Transverse colon (tissue), 4 donors: ENCODE measurements around the gene RBP5. TPM values are rescaled to one million over a fixed set of nuclear protein-coding genes. Genes with fewer than 3 reads are reported as not detected.

Source experiments
- DNase-seq: peaks from one replicate; pipeline ENCODE4 v3.0.0-alpha.2; 2019
- H3K27ac ChIP-seq, 4 donors: fragments of 200-600 bp; sonication (generic); 2 replicates each; pipeline ENCODE4 v1.5.1; 2016 to 2018; ENCODE audit warnings: inconsistent platforms in 4 of 4
- H3K27me3 ChIP-seq: fragments of 200-600 bp; sonication (generic); 2 replicates; pipeline ENCODE4 v1.5.1; 2017; ENCODE audit warnings: inconsistent platforms
- H3K36me3 ChIP-seq, 4 donors: fragments of 200-600 bp; sonication (generic); 2 replicates each; pipeline ENCODE4 v1.5.1; 2017 to 2019; ENCODE audit warnings: inconsistent platforms in 4 of 4
- H3K4me1 ChIP-seq, 4 donors: fragments of 200-600 bp; sonication (generic); 2 replicates each; pipeline ENCODE4 v1.5.1; 2017 to 2020; ENCODE audit warnings: inconsistent platforms in 4 of 4
- H3K4me3 ChIP-seq, 4 donors: fragments of 200-600 bp; sonication (generic); 1 replicate in 1 of 4; 2 replicates in 3 of 4; pipeline versions ENCODE4 v1.5.1 to v1.6.1; 2017 to 2019; ENCODE audit warnings: inconsistent platforms in 4 of 4
- H3K9me3 ChIP-seq, 2 donors: fragments of 200-600 bp; sonication (generic); 2 replicates each; pipeline ENCODE4 v1.5.1; 2017 to 2019; ENCODE audit warnings: inconsistent platforms in 2 of 2
- CTCF ChIP-seq, 5 experiments: fragments of 200-600 bp in 3 of 5; fragments of 450-650 bp in 2 of 5; sonication (generic) in 3 of 5; IDR thresholded peaks; 1 replicate in 2 of 5; 2 replicates in 3 of 5; pipeline ENCODE4 v1.5.1; 2016 to 2017; ENCODE audit warnings: antibody characterized with exemption in 5 of 5, inconsistent platforms in 3 of 5, mild to moderate bottlenecking in 2 of 5, moderate library complexity in 1 of 5
- EP300 ChIP-seq: sonication (generic); formaldehyde crosslinking; IDR thresholded peaks from one replicate; pipeline ENCODE4 v1.6.1; 2017; ENCODE audit warnings: antibody characterized with exemption, low read depth
- POLR2A ChIP-seq: fragments of 450-650 bp; IDR thresholded peaks from one replicate; pipeline ENCODE4 v1.6.1; 2016; ENCODE audit warnings: antibody characterized with exemption, mild to moderate bottlenecking, moderate library complexity
- POLR2AphosphoS5 ChIP-seq, 3 donors: sonication (generic); formaldehyde crosslinking; IDR thresholded peaks; one replicate each; pipeline ENCODE4 v1.6.1; 2016; ENCODE audit warnings: antibody characterized with exemption in 3 of 3
- whole genome bisulfite sequencing, 2 donors: methylation state at CpG; one replicate each; pipeline ENCODE4 v1.1.5; 2018; ENCODE audit warnings: low coverage in 1 of 2; 5-methylcytosine and 5-hydroxymethylcytosine counted together
- in situ Hi-C, 4 donors: fragments of 200-750 bp; cut with MboI; loops; one replicate each; pipeline versions ENCODE4 v1.15.0 to v1.15.1; 2017; ENCODE audit warnings: low sequenced_read_pairs in 3 of 4, low pct_ligation_motif_present in 1 of 4, low pct_unique_long_range_greater_than_20kb in 1 of 4
- intact Hi-C: fragments of 100-400 bp; cut with DNase I; formaldehyde crosslinking; loops from one replicate; pipeline ENCODE4 v1.15.1; 2023; ENCODE audit warnings: low total_unique reads
- total RNA-seq, 4 donors: library from RNA; depleted of rRNA; stranded (reverse); fragments of >200 nt; gene quantifications; one replicate each; pipeline ENCODE4 v1.1.0, GENCODE V29; 2016

Gene RBP5
- total RNA-seq, 4 donors from 2014 or later, result 0.55 to 3.0 TPM; not detected in 2

DNA sequence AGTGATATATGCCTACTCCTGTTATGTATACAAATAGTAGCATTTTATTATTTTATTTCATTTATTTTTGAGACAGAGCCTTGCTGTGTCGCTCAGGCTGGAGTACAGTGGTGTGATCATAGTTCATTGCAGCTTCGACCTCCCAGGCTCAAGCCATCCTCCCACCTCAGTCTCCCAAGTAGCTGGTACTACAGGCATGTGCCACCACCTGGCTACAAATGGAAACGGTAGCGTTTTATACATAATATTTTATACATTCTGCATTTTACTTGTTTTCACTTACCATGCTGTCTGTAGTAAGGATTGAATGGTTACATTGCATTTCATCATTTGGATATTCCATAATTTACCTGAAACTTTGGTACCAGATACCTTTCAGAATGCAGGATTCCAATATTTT, 50.5 kb downstream of the RBP5 start:
- DNase-seq, result no peak
- H3K9me3 ChIP-seq, result no peaks in the 10 kb centered on the region
- intact Hi-C loops (no loop called here), in situ Hi-C loops (no loop called here)
- no peak overlapping the region for H3K27ac ChIP-seq
- no peaks in the 10 kb centered on the region for H3K27me3 ChIP-seq
- 42 to 51% methylated on average over 4 of the region's 4 CpGs for WGBS, 2 donors
- H3K36me3 ChIP-seq, result no peaks in the 10 kb centered on the region
- no peak overlapping the region for H3K4me3 ChIP-seq
- TF ChIP-seq EP300, result no peak
- no peak for TF ChIP-seq POLR2AphosphoS5 (IDR thresholded peaks at IDR 0.05)
- no peak for TF ChIP-seq CTCF (IDR thresholded peaks at IDR 0.05)
- TF ChIP-seq POLR2A, result no peak
- peaks cover 0 to 11% (median 6%) of the 10 kb centered on the region in 4 donors for H3K4me1 ChIP-seq

DNA sequence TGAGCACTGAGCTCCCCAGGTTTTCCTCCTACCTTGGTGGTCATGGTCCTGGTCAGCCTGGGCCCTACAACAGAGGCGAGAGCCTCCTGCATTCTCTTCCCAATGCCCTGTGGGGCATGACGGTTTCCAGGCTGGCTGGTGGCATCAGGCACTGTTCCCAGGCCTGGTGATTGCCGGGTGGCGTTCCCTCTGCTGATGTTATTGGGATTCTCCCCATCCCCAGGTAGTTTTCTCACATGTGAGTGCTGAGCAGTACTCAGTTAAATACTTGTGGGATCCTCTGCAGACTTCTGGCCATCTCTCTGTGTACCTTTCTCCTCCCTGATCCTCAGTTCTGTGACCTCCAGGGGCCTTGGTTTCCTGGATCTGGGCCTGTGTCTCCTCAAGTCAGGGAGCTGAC, 52.2 kb downstream of the RBP5 start:
- 80 to 88% methylated on average over 1 to 4 of the region's 4 CpGs for WGBS, 2 donors
- H3K4me3 ChIP-seq, result no peak overlapping the region
- no peaks in the 10 kb centered on the region for H3K9me3 ChIP-seq
- H3K4me1 ChIP-seq, result peaks cover 0 to 11% (median 6%) of the 10 kb centered on the region in 4 donors
- in situ Hi-C loops (no loop called here), intact Hi-C loops (no loop called here)
- no peaks in the 10 kb centered on the region for H3K27me3 ChIP-seq
- no peak overlapping the region for H3K27ac ChIP-seq
- H3K36me3 ChIP-seq, result no peaks in the 10 kb centered on the region
- no peak for DNase-seq
- TF ChIP-seq POLR2A (no peak), EP300 (no peak), CTCF (IDR thresholded peaks at IDR 0.05) (no peak), POLR2AphosphoS5 (IDR thresholded peaks at IDR 0.05) (no peak)

DNA sequence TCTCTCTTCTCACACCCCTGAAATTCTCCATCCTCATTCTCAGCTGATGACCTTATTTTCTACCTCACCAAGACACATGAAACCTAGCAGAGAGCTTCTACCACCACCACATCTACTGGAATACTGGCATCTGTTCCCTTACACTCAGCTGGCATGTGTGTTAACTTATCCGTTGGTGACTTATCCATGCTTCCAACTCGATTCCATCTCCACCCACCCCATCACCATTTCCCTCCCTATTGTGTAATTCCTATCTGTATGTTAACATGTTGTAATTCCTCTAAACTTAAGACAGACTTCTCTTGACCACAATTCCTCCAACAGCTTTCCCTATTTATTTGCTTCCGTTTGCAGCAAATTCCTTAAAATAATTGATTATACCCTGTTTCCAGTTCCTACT, 52.8 kb downstream of the RBP5 start:
- 75 to 100% methylated on average over 1 to 3 of the region's 3 CpGs for WGBS, 2 donors
- TF ChIP-seq EP300, result no peak
- TF ChIP-seq CTCF (IDR thresholded peaks at IDR 0.05), result no peak
- no peak for TF ChIP-seq POLR2A
- TF ChIP-seq POLR2AphosphoS5 (IDR thresholded peaks at IDR 0.05), result no peak
- DNase-seq, result no peak
- Histone ChIP-seq H3K4me1 (peaks cover 0 to 11% (median 5%) of the 10 kb centered on the region in 4 donors), H3K36me3 (no peaks in the 10 kb centered on the region), H3K27ac (no peak overlapping the region), H3K4me3 (no peak overlapping the region), H3K9me3 (no peaks in the 10 kb centered on the region), H3K27me3 (no peaks in the 10 kb centered on the region)
- intact Hi-C loops (no loop called here), in situ Hi-C loops (no loop called here)

DNA sequence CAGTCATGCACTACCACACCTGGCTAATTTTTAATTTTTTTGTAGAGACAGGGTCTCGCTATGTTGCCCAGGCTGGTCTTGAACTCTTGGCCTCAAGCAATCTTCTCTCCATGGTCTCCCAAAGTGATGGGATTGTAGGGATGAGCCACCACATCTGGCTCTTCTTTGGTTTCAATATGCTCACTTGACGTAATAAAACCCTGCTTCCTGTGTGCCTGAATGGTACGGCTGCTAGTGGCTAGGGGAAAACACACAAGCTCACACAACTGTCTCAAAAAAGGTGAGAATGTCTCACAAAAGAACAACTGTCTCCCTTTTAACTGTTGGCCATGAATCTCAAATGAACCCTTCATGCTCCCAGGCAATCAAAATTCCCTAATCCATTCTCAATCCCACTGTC, 53.2 kb downstream of the RBP5 start:
- in situ Hi-C loops, result no loop called here
- Histone ChIP-seq H3K27ac (no peak overlapping the region), H3K27me3 (no peaks in the 10 kb centered on the region), H3K4me1 (peaks cover 0 to 11% (median 3%) of the 10 kb centered on the region in 4 donors), H3K4me3 (no peak overlapping the region), H3K36me3 (no peaks in the 10 kb centered on the region), H3K9me3 (no peaks in the 10 kb centered on the region)
- no peak for DNase-seq
- TF ChIP-seq EP300 (no peak), POLR2A (no peak), CTCF (IDR thresholded peaks at IDR 0.05) (no peak), POLR2AphosphoS5 (IDR thresholded peaks at IDR 0.05) (no peak)
- 61 to 83% methylated on average over 2 to 3 of the region's 3 CpGs for WGBS, 2 donors
- intact Hi-C loops, result no loop called here
